Amygdala (tissue), 56 donors: ENCODE measurements around the gene RFNG.

Experiments used
- DNase-seq, 56 donors: peaks; one replicate each; lab custom pipeline; 2025; lab: John Stamatoyannopoulos, UW

Gene RFNG

DNA sequence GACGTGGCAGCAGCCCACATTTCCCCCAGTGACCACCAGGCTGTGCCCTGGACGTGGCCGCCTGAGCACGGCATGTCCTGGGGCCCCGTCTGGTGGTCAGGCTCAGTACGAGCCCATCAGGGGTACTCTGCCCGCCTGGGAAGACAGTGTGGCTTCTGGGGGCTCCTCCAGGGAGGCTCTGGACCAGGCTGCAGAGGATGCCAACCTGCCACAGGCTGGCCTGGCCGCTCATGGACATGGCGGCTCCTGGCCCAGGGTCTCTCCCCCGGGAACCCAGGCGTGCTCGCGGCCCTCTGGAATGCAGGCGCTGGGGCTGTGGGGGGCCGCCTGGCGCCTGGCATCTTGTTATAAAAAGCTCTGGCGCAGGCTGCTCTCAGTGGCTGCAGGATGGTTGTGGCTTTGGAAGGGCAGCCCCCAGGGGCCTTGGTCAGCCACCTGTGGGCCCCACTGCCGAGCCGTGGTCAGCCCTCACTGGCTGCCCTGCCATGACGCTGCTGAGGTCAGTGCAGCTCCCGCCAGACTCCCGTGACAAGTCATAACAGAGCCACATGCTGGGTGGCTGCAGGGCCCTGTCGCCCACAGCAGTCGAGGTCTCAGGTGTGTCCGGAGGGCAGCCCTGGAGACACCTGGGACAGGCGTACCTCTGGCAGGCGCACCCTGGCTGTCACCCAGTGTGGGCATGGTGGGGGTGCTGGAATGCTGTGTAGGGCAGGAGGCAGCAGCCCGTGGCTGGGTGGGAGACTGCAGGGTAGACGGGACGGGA, 43.9 kb downstream of the RFNG start:
- peak in 3 of 56 donors; percentile 11 to 47 (median 26) for DNase-seq

DNA sequence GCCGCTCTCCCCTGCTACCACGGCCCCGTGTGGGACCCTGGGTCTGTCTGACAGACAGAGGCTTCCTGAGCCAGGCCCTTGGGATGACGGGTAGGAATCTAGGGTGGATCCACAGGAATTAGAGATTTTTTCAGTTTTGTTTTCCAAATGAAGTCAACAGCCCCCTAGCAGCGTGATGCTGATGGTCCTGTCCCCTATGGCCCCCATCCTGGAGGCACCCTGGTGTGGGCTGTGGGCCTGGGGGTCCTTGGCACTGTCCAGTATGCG, 44.5 kb downstream of the RFNG start:
- DNase-seq = no peak

DNA sequence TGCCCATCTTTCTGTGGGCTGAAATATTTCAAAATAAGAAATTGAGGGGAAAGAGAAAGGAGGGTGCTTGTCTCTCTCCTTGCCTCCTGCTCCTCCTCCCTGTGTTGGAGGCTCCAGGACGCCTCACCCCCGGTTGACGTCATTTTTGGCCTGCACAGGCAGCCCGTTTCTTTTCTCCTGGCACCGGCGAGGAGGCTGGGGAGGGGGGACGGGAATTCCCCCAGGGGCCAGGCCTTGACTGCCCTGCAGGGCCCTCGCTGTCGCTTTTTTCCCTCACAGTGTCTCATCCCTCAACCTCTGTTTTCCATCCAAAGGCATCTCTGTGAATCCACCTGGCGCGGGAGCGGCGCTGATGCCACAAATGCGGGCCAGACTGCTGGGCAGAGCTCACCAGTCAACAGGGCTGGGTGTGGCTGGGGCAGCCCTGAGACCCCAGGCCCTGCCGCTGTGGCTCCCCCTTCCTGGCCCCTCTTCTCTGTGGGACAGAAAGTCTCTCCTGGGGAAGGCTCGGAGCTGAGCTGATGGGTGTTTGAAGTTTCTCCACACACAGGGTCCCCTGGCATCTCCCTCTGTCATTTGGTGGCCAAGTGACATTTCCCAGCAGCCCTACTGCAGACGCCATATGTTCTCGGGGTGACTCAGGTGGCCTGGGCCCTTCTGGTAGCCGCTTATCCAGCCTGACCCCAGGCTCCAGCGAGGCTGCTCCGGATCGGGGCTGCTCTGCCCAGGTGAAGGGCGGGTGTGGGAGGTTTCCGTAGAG, 45.0 kb downstream of the RFNG start:
- DNase-seq = peak in 30 of 56 donors; percentile 7 to 67 (median 40)

DNA sequence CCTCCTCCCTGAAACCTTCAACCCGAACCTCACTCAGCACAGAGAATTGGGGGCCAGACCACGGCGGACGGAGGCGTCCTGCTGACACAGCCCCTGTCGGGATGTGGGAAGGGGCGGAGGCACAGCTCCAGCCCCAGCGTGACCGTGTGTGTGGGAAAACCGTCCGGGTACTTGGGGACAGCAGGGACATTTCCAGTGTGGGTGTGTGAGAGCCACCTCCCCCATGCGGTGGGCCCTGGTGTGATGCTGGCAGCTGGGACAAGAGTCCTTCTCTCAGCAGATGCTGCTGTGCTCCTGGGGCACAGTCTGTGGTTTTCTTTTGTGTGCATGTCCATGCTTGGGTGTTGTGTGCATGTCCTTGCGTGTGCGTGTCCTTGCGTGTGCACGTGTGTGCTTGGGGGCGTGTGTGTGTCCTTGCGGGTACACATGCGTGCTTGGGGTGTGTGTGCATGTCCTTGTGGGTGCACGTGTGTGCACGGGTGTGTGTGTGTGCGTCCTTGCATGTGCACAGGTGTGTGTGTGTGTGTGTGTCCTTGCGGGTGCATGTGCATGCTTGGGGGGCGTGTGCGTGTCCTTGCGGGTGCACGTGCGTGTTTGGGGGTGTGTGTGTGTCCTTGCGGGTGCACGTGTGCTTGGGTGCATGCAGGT, 45.8 kb downstream of the RFNG start:
- DNase-seq = no peak

DNA sequence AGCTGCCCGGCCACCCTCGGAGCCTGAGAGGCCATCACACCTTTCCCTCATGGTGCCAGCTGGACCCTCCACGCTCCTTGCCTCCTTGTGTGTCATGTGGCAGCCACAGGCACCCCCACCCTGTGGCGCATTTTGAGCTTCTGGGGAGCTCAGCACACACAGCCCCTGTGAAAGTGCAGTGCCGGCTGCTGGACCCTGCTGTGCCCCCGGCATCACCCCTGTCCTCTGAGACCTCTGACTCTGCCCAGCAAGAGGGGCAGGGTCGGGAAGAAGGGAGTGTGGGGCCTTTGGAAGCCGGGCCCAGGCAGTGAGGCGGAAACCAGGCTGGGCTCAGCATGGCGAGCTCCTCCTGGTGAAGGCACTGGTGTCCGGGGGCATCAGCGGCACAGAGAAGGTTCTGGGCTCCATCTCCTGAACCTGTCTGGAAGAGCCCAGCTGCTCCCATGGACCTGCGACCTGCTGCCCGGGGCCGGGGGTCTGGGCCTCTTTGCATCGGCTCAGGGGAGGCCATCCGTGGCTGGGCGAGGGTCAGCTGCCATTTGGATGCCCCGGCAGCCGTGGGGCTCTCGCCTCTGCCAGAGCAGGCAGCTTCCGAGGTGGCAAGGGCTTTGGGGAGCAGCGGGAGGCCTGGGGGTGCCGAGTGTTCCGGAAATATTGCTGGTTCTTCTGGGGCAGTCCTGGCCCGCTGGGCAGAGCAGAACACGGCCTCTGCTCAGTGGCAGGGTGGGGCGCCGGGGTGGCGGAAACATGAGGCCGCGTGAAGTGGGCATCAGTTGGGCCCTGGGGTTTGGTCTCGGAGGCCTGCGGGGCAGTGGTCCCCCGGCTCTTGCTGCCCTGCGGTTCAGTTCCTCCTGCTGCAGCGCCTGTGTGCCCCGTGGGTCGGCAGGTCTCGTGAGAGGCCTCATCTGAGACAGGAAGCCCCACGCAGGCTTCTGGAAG, 46.8 kb downstream of the RFNG start:
- DNase-seq = no peak

DNA sequence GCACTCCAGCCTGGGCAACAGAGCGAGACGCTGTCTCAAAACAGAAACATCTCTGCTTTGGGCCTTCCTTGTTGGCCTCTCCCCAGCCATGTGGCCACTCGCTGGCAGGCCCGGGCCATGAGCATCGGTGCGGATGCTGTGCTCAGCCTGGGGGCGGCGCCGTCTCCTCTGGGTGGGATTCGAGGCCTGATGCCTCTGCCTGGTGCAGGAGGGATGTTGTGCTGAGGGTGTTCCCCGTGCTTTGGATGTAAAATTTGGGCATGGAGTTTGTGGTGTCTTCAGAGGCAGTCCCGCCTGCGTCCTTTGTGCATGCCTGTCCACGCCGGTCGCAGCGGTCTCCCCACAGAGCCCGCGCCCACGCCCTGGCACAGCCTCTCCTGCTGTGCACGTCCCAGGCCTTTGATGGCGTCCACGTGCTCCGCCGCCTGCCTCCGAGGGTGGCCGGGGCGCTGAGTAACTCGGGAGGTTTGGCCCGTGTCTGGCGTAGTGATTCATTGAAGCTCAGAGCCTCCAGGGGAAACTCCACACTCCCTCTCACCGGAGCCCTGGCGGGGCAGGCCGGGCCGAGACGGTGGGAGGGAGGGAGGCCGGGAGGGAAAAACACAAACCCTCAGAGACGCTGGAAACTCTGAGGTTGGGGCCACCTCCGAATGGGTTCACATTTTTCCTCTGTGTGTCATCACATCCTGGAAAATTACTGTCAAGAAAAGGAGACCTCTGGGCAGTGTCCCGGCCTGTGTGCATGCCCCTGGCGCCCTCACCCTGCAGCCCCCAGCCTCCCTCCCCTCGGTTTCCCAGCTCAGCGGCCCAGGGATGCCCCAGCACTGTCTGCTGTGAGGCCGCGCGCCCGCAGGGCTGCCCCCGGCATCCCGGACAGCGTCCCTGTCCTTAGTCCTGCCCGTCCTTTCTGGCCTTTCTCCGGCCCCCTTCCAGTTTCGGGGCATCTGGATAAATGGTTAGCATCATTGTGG, 47.9 kb downstream of the RFNG start:
- peak in 1 of 56 donors; percentile 24 for DNase-seq

DNA sequence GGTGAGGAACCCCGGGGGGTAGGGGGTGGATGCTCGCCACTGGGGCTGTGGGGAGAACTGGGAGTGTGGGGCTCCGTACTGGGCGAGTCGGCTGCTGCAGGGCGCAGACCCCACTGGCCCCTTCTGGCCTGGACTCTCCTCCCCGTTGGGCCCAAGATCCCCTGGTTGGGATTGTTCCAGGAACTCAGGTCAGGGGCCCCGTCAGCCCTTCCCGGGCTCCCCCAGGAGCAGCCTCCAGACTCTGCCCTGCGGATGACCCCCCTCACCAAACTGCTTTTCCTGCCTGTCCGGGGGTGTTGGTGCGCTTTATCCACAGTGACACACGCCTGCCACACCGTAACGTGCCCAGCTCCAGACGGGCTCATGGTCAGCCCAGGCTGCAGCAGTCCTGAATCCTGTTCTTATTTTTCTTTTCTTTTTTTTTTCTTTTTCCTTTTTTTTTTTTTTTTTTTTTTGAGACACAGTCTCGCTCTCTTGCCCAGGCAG, 50.0 kb downstream of the RFNG start:
- DNase-seq = no peak

DNA sequence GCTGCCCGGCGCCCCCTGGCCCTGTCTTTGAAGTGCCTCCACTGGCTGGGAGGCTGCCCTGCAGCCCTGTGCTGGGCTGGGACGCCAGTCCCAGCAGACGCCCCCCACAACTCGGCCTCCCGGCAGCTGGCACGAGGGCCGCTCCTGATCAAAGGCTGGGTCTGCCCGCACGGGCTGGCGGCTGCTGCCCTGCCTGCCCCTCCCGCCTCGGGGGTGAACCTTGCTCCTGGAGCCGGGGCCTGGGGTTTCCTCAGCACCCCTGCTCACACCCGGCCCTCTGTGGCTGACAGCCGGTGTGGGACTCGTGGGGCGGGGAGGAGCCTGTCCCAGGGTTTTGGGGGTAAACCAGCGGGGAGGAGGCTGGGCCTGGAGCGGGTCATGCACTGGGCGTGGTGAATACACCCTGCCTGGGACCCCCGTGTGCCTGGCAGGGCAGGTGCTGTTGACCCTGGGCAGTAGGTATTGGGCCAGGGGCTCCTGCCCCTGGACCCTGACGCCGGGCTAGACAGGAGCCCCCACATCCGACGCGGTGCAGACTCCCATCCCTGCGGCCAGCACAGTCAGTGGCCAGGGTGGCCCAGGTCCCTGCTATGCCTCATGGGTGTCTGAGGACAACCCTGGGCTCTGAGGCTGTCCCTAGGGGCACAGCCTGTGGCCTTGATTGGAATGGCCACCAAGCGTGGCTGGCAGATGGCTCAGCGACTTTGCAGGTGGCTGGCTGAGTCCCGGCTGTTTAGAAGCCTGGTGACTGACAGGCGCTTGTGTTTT, 50.6 kb downstream of the RFNG start:
- no peak for DNase-seq

DNA sequence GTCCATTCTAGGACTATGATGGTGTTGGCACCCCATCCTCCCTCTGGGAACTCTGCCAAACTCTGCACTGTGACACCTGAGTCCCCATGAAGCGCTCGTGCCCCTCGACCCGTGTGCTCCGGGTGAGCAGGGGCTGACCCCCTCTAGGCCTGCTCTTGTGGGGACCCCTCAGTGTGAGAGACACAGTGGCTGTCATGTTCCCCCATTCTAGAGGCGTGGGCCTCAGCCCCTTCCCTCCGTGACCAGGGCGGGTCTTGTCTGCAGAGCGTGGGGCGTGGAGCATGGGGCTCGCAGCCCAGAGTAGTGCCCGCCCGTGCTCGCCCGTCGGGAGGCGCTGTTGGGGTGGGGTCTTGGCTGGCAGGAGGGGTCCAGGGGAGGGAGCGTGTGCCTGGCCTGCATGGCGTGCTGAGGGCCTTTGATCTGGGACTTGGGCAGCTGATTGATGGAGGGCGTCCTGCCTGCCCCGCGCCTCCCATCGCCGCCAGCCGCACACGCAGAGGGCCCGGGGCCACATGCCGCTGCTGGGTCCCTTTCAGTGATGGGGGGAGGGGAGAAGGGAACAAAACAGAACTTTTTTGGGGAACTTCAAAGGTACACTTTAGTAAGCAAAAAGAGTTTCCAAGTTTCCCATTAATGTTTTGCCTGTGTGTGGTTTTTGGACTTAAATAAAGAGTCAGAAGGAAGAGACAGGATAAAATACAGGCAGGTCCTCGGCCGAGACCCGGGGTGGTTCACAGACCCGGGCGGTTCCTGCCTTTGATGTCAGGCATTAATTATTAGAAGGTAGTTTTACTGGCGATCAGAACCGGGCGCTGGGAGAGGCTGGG, 51.4 kb downstream of the RFNG start:
- no peak for DNase-seq

DNA sequence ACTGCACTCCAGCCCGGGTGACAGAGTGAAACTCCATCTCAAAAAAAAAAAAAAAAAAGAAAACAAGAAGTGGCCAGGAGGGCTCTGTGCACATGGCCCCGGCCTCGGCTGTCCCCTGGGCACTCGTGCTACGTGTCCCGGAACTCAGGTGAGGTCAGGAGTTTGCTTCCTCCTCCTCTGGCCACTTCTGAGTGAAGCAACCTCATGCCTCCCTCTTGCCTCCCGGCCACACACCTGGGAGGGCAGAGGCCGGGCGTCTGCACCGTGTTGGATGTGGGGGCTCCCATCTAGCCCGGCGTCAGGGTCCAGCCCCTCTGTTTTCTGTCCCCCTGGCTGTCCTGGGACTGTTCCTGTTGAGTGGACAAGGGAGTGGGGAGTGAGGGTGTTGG, 52.0 kb downstream of the RFNG start:
- DNase-seq = no peak

DNA sequence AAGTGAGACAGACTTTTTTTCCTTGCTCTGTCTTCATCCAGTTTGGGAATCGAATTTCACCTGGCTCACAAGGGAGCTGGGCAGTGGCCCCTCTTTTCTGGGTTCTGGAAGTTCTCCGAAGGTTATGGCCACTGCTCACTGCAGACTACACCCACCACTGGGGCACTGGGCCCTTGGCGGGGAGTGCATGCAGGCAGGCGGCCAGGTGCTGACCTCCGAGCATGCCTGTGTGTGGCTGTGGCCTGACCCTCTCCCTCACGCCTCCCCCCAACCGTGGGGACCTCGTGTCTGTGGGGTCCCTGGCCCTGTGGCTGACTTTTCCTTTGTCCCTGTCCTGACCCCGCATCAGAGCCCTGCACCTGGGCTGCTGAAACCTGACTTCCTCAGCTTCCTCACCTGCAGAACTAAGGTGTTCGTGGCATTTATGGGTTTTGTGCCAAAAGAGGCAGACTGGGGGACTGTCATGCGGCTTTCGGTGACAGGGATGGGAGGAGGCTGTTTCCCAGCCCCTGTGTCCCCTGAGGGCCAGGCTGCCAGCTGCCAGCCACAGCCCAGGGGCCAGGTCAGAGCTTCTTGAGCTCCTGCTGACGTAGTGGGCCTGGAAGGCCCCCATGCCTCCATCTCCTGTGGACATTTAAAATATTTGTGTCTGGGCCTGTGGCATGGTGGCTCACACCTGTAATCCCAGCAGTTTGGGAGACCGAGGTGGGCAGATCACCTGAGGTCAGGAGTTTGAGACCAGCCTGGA, 52.7 kb downstream of the RFNG start:
- DNase-seq = no peak

DNA sequence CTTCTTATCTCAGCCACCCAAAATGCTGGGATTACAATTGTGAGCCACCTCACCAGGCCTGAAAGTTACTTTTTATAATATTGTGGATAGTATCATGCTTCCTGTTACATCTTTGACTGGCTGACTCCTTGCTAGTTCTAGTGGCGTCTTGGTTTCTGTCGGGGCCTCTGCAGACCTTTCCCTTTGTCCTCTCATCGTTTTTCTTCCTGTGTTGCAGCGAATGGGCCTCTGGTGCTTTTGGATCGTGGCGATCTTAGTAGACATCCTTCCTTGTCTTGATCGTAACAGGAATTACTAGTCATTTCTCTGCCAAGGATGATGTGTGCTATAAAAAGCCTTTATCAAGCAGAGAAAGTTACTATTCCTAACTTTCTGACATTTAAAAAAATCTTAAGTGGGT, 53.4 kb downstream of the RFNG start:
- DNase-seq = no peak
